HEK293T (cell line): Measurements from ENCODE around the gene STX4.

Experiments used
- ARNT ChIP-seq: fragments of 450-650 bp; IDR thresholded peaks from 2 replicates; pipeline ENCODE4 v1.6.1; 2017; ENCODE audit warnings: mild to moderate bottlenecking
- BHLHE40 ChIP-seq: fragments of 450-650 bp; IDR thresholded peaks from 2 replicates; pipeline ENCODE4 v1.6.1; 2016; ENCODE audit warnings: mild to moderate bottlenecking, moderate library complexity, borderline replicate concordance
- CTBP1 ChIP-seq: fragments of 450-650 bp; IDR thresholded peaks from 2 replicates; pipeline ENCODE4 v1.6.1; 2016; ENCODE audit warnings: borderline replicate concordance
- ELF4 ChIP-seq: fragments of 450-650 bp; IDR thresholded peaks from 2 replicates; pipeline ENCODE4 v1.6.1; 2017; ENCODE audit warnings: antibody characterized with exemption
- FOXK2 ChIP-seq: fragments of 450-650 bp; IDR thresholded peaks from 2 replicates; pipeline ENCODE4 v1.6.1; 2016; ENCODE audit warnings: mild to moderate bottlenecking
- FOXM1 ChIP-seq: fragments of 450-650 bp; IDR thresholded peaks from 2 replicates; pipeline ENCODE4 v1.6.1; 2017; ENCODE audit warnings: mild to moderate bottlenecking, borderline replicate concordance
- HDGF ChIP-seq: fragments of 450-650 bp; IDR thresholded peaks from 2 replicates; pipeline ENCODE4 v1.6.1; 2017; ENCODE audit warnings: antibody characterized with exemption, borderline replicate concordance
- L3MBTL2 ChIP-seq: fragments of 450-650 bp; conservative IDR thresholded peaks from 2 replicates; pipeline ENCODE4 v1.6.1; 2016; ENCODE audit warnings: mild to moderate bottlenecking
- NFRKB ChIP-seq: fragments of 450-650 bp; IDR thresholded peaks from 2 replicates; pipeline ENCODE4 v1.6.1; 2016; ENCODE audit warnings: mild to moderate bottlenecking, moderate library complexity
- SP1 ChIP-seq: fragments of 450-650 bp; IDR thresholded peaks from 2 replicates; pipeline ENCODE4 v1.6.1; 2017
- SUZ12 ChIP-seq: fragments of 450-650 bp; IDR thresholded peaks from 2 replicates; pipeline ENCODE4 v1.6.1; 2016; ENCODE audit warnings: mild to moderate bottlenecking
- TARDBP ChIP-seq: fragments of 450-650 bp; IDR thresholded peaks from 2 replicates; pipeline ENCODE4 v1.6.1; 2016
- ZNF384 ChIP-seq: fragments of 450-650 bp; IDR thresholded peaks from 2 replicates; pipeline ENCODE4 v1.6.1; 2016
- TF ChIP-seq, protein P1 (sequence below): fragments of 450-650 bp; IDR thresholded peaks from 2 replicates; pipeline ENCODE4 v1.6.1; 2016

GRCh38 chr16:30992276-30992780 is 41.0 kb upstream of the STX4 start:
- TF ChIP-seq ZNF384 (no peak), SUZ12 (no peak), ARNT (no peak), NFRKB (no peak), HDGF (no peak), SP1 (no peak), ELF4 (no peak), TARDBP (no peak), BHLHE40 (no peak), CTBP1 (no peak), FOXK2 (no peak), FOXM1 (no peak), L3MBTL2 (no peak)
- TF ChIP-seq, protein P1, sequence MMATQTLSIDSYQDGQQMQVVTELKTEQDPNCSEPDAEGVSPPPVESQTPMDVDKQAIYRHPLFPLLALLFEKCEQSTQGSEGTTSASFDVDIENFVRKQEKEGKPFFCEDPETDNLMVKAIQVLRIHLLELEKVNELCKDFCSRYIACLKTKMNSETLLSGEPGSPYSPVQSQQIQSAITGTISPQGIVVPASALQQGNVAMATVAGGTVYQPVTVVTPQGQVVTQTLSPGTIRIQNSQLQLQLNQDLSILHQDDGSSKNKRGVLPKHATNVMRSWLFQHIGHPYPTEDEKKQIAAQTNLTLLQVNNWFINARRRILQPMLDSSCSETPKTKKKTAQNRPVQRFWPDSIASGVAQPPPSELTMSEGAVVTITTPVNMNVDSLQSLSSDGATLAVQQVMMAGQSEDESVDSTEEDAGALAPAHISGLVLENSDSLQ = no peak
